ENCODE data around the gene ZNF24.

ZNF24 gene

DNA sequence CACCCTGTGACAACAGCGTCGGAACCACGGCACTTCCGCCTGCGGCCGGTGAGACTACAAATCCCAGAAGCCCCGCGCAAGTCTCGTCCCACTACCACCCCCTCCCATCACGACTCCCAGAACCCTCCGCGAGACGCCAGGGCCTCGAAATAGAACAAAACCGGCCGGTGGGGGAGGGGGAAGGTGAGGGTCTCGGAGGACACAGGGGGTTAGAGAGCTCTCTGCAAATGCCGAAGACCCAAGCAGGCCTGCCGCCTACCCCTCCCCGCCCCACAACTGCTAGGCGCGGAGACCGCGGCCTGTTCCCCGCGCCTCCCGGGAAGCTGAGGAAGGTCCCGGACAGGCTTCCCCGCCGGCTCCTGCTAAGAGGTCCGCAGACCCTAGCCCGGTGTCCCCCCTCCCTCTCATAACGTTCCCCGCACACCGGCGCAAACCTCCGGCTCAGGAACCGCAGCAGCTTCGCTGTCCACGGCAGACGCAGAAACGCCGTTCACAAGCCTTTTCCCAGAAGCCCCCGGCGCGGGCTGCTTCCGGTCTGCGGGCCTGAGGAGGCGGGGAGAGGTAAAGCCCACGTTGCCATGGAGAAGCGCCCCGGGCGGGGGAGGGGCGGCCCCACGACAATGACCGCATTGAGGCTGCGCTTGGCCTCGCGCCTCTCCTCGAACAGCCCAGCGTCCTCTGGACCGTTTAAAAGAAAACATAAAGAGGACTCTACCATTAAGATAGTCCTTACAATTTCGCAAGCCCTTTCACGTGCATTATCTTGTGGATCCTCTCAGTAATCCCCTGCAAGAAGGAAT is at the start of gene ZNF24:
TSS of gene ZNF24 (minus strand) at position 485 of the 800 bp plus-strand sequence. CDS start 3,770 bp downstream, outside the sequence.
- peak; percentile 97 for DNase-seq

DNA sequence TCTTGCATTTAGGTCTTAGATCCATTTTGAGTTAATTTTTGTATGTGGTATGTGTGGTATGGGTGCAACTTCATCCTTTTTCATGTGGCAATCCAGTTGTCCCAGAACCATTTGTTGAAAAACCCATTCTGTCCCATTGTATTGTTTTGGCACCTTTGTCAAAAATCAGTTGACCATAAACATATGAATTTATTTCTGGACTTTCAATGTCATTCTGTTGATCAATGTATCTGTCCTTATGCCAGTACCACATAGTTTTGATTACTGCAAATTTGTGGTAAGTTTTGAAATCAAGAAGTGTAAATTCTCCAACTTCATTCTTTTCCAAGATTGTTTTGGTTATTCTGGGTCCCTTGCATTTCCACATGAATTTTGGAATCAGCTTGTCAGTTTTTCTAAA is 49.5 kb upstream of the ZNF24 start:
- no peak for DNase-seq

DNA sequence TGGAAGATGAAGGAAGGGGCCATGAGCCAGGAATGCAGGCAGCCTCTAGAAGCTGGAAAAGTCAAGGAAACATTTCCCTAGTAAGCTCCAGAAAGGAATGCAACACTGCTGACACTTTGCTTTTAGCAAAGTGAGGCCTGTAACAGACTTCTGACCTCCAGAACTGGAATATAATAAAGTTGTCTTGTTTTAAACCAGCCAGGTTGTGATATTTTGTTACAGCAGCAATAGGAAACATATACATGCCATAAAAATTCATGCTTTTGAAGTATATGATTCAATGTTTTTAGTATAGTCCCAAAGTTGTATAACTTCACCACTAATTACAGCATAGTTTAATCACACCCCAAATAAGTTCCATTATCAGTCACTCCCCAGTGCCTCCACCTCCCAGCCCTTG is 48.2 kb upstream of the ZNF24 start:
- no peak for DNase-seq

DNA sequence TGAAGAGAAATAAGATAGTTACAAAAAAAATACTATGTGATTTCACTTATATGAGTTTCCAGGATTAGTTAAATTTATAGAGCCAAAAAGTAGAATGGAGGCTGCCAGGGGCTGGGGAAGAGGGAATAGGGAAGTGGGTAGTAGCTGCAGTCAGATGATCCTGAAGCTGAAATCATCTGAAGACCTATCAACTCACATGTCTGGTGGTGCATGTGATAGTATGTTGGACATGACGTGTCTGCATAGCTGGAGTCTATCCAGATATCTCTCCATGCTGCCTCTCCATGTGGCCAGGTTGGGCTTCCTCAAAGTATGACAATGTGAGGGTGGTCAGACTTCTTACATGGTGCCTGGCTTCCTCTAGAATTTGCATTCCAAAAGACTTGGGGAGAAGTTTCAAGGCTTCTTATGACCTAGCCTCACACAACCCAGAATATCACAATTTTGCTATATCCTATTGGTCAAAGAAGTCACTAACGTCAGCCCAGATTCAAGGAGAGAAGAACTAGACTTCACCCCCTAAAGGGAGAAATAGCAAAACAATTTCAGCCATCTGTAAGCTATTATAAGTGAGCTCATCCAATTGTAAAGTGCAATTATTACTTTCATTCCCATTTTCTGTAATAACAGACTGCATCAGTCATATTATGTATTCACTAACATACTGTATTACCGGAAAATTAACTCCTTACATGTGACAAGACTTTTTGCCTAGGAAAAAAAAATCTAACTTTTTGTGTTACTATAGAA is 46.9 kb upstream of the ZNF24 start:
- no peak for DNase-seq

DNA sequence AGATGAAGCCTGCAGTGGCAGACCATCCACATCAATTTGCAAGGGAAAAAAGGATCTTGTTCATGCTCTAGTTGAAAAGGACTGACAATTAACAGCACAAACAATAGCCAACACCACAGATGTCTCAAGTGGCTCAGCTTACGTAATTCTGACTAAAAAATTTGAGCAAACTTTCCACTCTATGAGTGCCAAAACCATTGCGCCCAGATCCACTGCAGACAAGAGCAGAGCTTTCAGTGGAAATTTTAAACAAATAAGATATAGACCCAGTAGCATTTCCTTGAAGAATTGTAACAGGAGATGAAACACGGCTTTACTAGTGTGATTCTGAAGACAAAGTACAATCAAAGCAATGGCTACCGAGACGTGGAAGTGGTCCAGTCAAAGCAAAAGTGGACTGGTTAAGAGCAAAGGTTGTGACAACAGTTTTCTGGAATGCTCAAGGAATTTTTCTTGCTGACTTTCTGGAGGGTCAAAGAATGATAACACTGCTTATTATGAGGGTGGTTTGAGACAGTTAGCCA is 44.9 kb upstream of the ZNF24 start:
- no peak for DNase-seq

DNA sequence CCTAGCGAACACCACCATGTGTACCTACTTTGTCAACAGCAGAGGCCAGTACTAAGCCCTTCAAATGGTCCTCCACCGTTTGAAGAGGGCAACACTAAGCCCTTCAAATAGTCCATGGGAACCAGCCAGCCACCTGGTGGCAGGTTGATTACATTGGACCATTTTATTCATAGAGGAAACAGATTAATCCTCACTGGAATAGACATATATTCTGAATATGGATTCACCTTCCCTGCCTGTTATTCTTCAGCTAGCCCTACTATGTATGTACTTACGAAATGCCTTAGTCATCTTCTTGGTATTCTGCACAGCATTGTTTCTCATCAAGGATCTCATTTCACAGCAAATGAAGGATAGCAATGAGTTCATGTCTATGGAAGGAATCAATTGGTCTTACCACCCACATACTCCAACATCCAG is 42.9 kb upstream of the ZNF24 start:
- no peak for DNase-seq

DNA sequence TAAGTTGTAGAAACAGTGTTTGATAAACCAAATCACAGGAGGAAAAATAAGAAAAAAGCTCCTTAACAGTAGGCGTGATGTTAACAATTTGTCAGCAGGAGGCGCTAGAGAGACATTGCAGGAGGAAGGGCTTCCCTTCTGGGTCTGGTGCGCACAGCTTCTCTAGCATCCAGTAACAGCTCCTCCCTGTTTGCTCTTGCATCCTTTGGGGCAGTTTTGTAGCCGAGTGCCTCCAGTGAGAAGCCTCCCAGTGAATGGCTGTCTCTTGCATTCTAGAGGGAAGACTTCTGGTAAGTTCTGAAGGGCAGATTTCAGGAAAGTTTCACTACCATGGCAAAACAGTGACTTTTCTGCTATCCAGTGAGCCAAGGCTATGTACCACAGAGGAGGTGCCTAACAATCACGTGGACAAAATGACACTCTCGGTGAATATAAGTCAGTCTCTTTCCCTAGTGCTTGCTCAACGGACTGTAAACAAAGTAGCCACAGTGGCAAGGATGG is 42.4 kb upstream of the ZNF24 start:
- DNase-seq: peak; percentile 79

DNA sequence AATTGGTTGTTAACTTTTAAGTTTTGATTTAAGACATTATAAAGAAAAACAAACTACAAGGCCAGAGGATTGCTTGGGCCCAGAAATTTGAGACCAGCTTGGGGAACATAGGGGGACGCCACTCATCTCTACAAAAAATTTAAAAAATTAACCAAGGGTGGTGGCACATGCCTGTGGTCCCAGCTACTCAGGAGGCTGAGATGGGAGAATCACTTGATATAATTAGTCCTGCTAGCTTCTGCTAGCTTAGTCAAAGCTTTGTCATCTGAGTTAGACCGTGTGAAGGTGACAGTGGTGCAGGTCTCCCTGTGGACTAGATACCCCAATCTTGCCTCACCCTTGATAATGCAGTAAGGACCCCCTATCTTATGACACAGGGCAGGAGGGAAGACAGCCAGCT is 38.9 kb upstream of the ZNF24 start:
- no peak for DNase-seq

DNA sequence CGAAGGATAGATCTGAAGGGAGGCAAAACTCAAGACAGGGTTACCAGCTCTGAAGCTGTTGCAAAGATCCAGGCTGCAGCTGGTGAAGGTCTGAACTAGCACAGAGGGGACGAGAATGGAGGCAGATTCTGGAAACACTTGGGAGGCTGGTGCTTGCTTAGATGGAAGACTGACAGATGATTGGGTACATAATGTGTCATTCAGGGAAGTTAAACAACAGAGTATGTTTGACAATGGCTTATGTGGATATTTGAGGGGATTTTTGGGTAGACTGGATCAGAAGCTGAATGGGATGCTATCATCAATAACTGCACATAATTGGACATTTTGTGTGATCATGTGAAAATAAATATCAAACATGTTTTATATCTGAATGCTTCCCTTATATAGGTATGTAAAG is 35.2 kb upstream of the ZNF24 start:
- no peak for DNase-seq

DNA sequence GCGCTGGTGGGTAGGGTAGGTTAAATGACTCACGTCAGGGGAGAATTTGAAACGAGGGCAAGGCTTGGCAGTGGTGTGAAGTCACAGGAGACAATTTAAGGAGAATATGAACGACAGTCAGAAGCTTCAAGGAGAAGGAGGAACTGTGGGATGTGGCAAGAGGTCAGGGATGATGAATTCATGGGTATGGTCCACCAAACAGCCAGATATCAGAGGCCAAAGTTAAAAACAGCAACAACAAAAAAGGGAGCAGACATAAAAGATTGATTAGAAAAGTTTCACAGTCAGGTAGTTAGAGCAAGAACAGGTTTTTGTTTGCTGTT is 34.3 kb upstream of the ZNF24 start:
- no peak for DNase-seq

DNA sequence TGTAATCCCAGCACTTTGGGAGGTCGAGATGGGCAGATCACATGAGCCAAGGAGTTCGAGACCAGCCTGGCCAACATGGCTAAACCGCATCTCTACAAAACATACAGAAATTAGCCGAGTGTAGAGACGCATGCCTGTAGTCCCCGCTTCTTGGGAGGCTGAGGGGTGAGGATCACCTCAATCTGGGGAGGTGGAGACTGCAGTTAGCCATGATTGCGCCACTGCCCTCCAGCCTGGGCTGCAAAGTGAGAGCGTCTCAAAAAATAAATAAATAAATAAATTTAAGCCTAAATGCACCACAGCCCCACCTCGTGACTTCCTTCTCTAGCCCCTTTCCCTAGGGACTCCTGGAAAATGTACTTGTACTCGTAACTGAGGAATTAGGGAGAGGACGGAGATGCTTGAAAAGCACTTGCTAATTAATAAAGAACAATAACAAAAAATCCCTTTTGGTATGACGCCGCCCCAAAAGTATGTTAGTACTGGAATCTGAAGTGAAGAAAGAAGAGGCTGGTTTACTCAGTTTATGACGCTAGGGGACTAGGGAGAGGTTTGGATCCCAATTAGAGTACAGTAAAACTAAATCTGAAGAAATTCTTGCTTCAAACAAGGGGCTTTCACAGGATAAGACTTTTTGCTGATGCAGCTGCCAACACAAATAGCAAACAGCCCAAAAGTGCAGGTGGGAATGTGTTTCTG is 33.8 kb upstream of the ZNF24 start:
- no peak for DNase-seq

DNA sequence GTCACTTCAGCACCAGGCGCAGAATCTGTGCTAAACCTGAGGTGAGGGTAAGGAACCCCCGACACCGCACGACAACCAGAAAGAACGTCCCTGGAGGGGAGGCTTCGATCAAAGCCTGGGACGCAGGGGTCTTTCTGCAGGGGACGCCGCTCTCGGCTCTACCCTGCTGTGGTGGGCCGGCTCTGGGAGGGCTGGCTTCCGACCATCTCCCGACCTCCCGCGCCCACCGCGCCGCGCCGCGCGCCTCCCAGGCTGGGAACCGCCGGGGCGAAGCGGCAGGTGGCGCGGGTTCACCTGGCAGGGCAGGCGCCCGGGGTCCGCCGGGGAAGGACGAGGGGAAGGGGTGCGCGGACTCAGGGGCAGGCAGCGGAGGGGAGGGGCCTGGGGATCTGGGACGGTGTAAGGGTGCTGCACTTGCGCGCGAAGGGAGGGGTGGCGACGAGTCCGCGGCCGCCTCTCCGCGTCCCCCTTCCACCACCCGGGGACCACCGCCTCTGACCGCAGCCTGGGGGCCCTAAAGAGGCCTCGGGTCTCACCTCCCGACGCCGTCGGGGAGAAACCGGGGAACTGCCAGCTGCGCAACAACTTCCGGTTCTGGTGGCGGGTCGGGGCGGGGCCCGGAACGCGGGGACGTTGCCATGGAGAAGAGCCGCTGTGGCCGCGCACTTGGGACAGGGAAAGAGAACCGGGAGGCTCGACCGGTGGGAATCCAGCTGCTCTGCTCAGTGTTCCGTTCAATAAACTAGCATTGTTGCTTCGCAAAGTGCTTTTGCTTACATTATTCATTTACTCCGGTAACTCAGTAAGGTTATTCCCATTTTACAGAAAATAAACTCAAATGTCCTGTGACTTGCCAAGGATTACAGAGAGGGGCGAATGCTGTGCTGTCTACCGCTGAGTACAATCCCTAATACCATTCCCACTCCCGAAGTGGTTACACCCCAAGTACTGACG is 32.8 kb upstream of the ZNF24 start, which contains the start of gene ZNF396:
TSS of gene ZNF396 (minus strand) at position 596 of the 954 bp plus-strand sequence. CDS start 3,045 bp downstream, outside the sequence.
- DNase-seq: peak; percentile 68

DNA sequence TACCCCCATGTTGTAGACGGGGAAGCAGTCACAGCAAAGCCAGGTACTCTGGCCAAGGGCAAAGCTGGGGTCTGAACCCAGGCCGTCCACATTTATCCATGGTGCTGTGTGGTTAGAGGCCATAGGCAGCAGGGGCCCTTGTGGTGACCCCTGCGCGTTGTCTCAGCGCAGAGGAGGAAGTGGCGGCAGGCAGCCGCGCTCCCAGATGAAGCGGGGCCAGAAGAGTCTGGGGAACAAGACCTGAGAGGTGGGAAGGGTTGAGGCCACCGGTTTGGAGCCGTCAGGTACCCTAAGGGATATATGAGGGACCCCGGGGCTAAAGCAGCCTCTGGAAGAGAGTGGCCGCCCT is 32.1 kb upstream of the ZNF24 start:
- DNase-seq: peak; percentile 36

DNA sequence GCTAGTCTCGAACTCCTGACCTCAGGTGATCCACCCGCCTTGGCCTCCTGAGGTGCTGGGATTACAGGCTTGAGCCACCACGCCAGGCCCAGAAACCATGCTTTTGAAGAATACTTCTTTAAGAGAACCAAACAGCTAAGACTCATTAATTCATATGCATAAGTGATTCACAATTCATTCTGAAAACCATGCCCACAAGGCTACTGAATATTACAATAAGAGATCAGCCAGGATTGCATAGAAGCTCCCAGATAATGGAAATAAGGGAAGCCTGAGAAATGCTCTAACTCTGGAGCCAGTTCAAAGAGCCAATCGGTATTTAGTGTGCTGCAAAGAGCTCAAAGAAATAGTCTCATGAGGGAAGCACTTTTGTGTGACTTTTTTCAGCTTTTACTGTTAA is 30.5 kb upstream of the ZNF24 start:
- DNase-seq: no peak

DNA sequence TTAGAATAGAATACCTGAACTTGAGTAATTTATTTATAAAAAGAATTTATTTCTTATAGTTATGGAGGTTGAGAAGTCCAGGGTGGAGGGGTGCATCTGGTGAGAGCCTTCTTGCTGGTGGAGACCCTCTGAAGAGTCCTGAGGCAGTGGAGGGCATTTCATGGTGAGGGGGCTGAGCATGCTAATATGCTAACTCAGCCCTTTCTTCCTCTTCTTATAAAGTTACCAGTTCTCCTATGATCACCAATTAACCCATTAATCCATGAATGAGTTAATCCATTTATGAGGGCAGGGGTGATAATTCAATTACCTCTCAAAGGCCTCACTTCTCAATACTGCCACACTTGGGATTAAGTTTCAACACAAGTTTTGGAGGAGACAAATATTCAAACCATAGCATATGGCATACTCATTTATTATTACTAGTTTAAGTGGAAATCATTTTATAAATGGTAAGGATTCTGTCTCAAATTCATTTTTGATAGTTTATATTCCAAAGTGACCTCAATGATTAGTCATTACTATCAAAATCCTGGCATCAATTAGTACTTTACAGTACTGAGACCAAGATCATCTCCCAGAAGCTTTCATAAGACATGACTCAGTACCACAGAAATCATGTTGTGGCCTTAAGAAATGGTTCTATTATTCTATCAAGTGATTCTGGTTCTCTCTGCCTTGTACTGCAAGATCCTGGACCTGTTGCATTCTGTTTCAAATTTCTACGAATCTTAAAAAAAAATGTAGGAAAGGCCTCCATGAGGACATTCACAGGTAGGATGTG is 27.4 kb upstream of the ZNF24 start:
- no peak for DNase-seq

DNA sequence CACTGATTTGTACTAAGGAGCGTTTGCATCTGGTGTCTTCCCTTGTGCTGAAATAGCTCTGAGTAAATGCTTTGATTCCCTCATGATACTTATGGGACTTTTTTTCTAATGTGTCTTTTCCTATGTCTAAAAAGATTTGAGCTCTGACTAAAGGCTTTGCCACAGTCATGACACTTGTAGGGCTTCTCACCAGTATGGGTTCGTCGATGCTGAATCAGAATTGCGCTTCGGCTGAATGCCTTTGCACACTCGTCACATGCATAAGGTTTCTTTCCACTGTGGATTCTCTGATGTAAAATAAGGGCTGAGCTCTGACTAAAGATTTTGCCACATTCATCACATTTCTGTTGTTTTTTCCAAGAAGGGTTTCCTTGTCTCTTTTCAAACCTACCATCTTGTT is 24.9 kb upstream of the ZNF24 start:
- no peak for DNase-seq

DNA sequence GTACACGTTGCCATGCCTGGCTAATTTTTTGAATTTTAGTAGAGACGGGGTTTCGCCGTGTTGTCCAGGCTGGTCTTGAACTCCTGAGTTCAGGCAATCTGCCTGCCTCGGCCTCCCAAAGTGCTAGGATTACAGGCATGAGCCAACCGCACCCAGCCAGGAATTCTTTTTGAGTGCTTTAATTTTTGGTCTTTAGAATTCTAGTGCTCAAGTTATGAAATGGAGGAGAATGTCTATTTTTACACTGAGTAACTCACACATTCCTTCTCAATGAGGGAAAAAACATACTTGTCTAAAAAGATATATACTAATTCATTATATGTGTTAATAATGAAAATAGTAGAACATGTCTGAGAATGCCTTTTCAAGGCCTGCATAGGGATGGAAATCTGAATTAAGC is 24.4 kb upstream of the ZNF24 start:
- DNase-seq: no peak

DNA sequence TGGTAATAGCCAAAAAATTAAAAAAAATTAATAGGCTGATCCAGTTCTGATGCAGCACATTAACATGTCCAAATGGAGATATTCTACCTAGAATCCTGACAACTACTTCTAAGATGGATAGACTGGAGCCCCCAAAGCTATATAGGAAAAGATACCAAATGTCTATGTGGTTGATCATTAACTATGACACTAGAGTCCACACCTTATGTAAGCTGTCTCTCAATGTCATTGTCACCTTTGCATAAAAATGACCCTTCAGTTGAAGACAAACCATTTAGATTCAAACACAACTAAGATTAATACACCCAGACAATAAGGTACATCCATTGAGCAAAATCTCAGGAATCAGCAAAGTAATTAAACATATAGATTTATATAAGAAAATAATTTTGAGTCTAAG is 18.3 kb upstream of the ZNF24 start:
- no peak for DNase-seq

DNA sequence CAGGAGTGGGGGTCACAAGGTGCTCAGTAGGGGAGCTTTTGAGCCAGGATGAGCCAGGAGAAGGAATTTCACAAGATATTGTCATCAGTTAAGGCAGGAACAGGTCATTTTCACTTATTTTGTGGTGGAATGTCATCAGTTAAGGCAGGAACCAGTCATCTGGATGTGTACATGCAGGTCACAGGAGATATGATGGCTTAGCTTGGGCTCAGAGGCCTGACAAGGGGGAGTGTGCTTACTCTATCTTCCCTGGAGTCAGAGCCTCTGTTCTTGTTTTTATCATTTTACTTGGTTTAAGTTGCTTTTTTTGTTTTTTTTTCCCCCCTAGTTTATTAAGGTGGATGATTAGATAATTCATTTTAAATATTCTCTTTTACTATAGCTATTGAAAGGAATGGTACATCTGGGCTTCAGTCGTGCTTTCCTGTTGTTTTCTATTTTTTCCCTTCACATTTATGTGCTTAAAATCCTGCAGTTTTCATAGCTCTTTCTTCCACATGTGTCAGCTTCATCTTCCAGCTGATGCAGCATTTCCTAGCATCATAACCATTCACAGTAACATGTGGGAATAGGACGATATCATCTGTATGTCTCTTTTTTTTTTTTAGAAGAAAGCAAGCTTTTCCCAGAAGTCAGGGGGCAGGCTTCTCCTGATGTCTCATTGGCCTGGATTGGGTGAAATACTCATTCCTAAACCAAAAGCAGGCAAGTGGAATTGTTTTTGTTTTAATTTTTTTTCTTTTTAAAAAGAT is 17.5 kb upstream of the ZNF24 start:
- no peak for DNase-seq

DNA sequence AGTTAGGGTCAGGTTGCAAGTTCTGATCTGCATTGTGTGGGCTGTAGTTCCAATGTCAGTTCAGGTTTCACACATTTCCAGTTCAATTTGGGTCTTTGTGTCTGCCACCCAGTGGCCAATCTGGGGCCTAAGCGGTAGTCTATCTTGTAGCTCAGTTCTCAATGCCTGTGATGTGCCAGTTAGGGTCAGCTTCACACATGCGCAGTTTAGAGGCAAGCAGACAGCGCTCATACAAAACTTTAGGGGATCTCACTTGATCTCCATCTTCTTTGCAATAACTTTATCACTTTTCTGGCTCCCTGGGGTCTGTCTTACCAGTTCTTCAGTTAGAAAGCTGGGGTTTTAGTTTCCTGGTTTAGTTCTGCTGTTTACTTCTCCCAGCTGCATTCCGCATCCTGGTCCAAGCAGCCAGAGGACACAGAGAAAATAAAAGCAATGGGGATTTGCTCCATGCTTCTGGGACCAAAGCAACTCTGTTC is 11.0 kb upstream of the ZNF24 start:
- no peak for DNase-seq

DNA sequence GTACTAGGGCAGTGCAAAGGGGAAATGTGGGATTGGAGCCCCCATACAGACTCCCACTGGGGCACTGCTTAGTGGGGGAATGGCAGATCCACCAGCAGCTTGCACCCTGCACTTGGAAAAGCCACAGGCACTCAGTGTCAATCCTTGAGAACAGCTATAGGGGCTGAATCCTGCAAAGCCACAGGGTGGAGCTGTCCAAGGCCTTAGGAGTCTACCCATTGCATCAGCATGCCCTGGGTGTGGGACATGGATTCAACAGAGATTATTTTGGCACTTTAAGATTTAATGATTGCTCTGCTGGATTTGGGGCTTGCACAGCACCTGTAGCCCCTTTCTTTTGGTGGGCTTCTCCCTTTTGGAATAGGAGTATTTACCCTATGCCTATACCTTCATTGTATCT is 8.6 kb upstream of the ZNF24 start:
- no peak for DNase-seq
